ENCODE data around the gene WNT3A. TPM values are rescaled to one million over a fixed set of nuclear protein-coding genes. Genes with fewer than 3 reads are reported as not detected.
A peak's percentile ranks its signal among the peaks of the same experiment; 100 is the strongest.

WNT3A gene
- total and polyA plus RNA-seq, 5 donors from 2014 or later: not detected

- Histone ChIP-seq H3K27me3 (ENCODE audit: control insufficient read depth, insufficient read depth, low read length) (no peaks in the 10 kb centered on the region), H3K9me3 (ENCODE audit: control insufficient read depth in 2 of 2, low read length in 2 of 2) (no peaks in the 10 kb centered on the region), H3K27ac (ENCODE audit: insufficient read depth, low read length, poor library complexity, severe bottlenecking) (no peak overlapping the region), H3K4me3 (ENCODE audit: low read depth, low read length) (no peak overlapping the region), H3K4me1 (ENCODE audit: control insufficient read depth, insufficient read depth, low read length, poor library complexity, severe bottlenecking) (no peaks in the 10 kb centered on the region), H3K36me3 (ENCODE audit: control insufficient read depth, insufficient read depth, low read length) (no peaks in the 10 kb centered on the region)
- Mint-ChIP-seq H3K9me3 (peaks cover 0 to 3% (median 0%) of the 10 kb centered on the region in 7 donors), H3K27me3 (peaks cover 6% of the 10 kb centered on the region), H3K36me3 (no peaks in the 10 kb centered on the region), H3K4me3 (no peak overlapping the region), H3K27ac (no peak overlapping the region), H3K4me1 (no peaks in the 10 kb centered on the region)
- ATAC-seq (ENCODE audit: low read depth in 2 of 2) (no peak), DNase-seq (no peak)
These were observed 39.8 kb downstream of the WNT3A start for GRCh38 chr1:228046421-228047182.

- DNase-seq: no peak
- no peaks in the 10 kb centered on the region for H3K4me1 Mint-ChIP-seq
These were observed 40.3 kb downstream of the WNT3A start for GRCh38 chr1:228047183-228047466.

DNA sequence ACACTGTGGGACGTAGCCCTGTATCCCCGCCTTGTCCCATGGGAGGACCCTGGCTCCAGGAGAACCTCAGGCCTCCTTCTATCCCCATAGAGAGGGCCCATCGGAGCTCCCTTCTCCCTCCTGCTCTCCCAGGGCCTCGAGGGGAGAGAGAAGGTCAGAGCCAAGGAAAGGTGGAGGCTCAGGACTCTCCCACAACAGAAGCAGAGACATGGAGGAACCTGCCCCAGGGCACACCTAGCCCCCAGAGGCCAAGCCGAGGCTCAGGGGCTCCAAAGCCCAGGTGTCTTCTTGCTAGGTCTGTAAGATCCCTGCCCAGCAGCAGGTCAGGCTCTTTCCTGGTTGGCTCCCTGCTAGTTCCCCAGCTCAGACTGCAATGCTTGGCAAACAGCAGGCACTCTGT is 41.3 kb downstream of the WNT3A start:
- Histone ChIP-seq H3K4me3 (ENCODE audit: low read depth, low read length) (no peak overlapping the region), H3K4me1 (ENCODE audit: control insufficient read depth, insufficient read depth, low read length, poor library complexity, severe bottlenecking) (no peaks in the 10 kb centered on the region), H3K27ac (ENCODE audit: insufficient read depth, low read length, poor library complexity, severe bottlenecking) (no peak overlapping the region), H3K36me3 (ENCODE audit: control insufficient read depth, insufficient read depth, low read length) (no peaks in the 10 kb centered on the region), H3K27me3 (ENCODE audit: control insufficient read depth, insufficient read depth, low read length) (peaks cover 2% of the 10 kb centered on the region), H3K9me3 (ENCODE audit: control insufficient read depth in 2 of 2, low read length in 2 of 2) (no peaks in the 10 kb centered on the region)
- Mint-ChIP-seq H3K36me3 (no peaks in the 10 kb centered on the region), H3K27me3 (peaks cover 16% of the 10 kb centered on the region), H3K9me3 (peaks cover 0 to 3% (median 0%) of the 10 kb centered on the region in 7 donors), H3K27ac (no peak overlapping the region), H3K4me1 (no peaks in the 10 kb centered on the region), H3K4me3 (no peak overlapping the region)
- no peak for ATAC-seq (ENCODE audit: low read depth in 2 of 2)
- DNase-seq: no peak

More at GRCh38 chr1:228047183-228047466, 40.3 kb downstream of the WNT3A start:
- H3K27ac Mint-ChIP-seq: no peak overlapping the region
- no peaks in the 10 kb centered on the region for H3K36me3 Mint-ChIP-seq
- Histone ChIP-seq H3K9me3 (ENCODE audit: control insufficient read depth in 2 of 2, low read length in 2 of 2) (no peaks in the 10 kb centered on the region), H3K36me3 (ENCODE audit: control insufficient read depth, insufficient read depth, low read length) (no peaks in the 10 kb centered on the region), H3K4me1 (ENCODE audit: control insufficient read depth, insufficient read depth, low read length, poor library complexity, severe bottlenecking) (no peaks in the 10 kb centered on the region), H3K4me3 (ENCODE audit: low read depth, low read length) (no peak overlapping the region), H3K27ac (ENCODE audit: insufficient read depth, low read length, poor library complexity, severe bottlenecking) (no peak overlapping the region), H3K27me3 (ENCODE audit: control insufficient read depth, insufficient read depth, low read length) (no peaks in the 10 kb centered on the region)
- H3K27me3 Mint-ChIP-seq: peaks cover 8% of the 10 kb centered on the region
- no peak overlapping the region for H3K4me3 Mint-ChIP-seq
- no peak for ATAC-seq (ENCODE audit: low read depth in 2 of 2)
- peaks cover 0 to 3% (median 0%) of the 10 kb centered on the region in 7 donors for H3K9me3 Mint-ChIP-seq

DNA sequence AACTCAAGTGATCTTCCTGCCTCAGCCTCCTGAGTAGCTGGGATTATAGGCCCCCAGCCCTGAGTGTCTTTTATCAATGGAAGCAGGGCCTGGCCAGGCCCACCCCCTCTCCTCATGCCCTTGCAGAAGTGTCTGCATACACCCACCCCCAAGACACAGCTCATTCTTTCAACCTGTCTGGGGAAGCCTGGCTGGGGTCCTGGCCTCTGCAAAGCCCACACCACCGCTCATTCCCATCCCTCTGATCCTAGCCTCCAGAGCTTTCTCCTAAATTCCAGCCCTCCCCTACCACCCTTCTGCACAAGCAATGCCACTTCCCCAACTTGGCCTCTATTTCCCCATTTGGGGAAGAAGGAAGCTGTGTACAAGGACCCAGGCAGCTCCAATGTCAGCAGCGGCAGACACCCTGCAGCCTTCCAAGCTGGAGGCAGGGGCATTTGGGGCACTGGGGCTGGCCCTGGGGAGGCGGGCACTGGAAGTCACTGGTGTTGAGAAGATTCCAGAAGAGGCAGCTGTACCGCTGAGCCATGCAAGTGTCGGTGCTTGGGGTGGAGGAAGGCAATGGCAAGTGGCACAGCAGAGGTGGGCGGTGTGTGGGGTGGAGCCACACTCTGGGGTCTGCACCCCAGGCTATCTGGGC is 42.0 kb downstream of the WNT3A start:
- ATAC-seq (ENCODE audit: low read depth in 2 of 2): no peak
- Mint-ChIP-seq H3K36me3 (no peaks in the 10 kb centered on the region), H3K4me3 (no peak overlapping the region), H3K9me3 (peaks cover 0 to 5% (median 3%) of the 10 kb centered on the region in 7 donors), H3K27me3 (peaks cover 23% of the 10 kb centered on the region), H3K27ac (no peak overlapping the region), H3K4me1 (no peaks in the 10 kb centered on the region)
- no peaks in the 10 kb centered on the region for H3K9me3 ChIP-seq (ENCODE audit: control insufficient read depth in 2 of 2, low read length in 2 of 2)
- no peak for DNase-seq
- peaks cover 7% of the 10 kb centered on the region for H3K27me3 ChIP-seq (ENCODE audit: control insufficient read depth, insufficient read depth, low read length)
- H3K36me3 ChIP-seq (ENCODE audit: control insufficient read depth, insufficient read depth, low read length): no peaks in the 10 kb centered on the region
- no peaks in the 10 kb centered on the region for H3K4me1 ChIP-seq (ENCODE audit: control insufficient read depth, insufficient read depth, low read length, poor library complexity, severe bottlenecking)
- no peak overlapping the region for H3K27ac ChIP-seq (ENCODE audit: insufficient read depth, low read length, poor library complexity, severe bottlenecking)
- no peak overlapping the region for H3K4me3 ChIP-seq (ENCODE audit: low read depth, low read length)

GRCh38 chr1:228050571-228051231 is 43.9 kb downstream of the WNT3A start:
- Mint-ChIP-seq H3K9me3 (peaks cover 0 to 8% (median 3%) of the 10 kb centered on the region in 7 donors), H3K36me3 (no peaks in the 10 kb centered on the region), H3K27ac (no peak overlapping the region), H3K4me3 (no peak overlapping the region), H3K4me1 (no peaks in the 10 kb centered on the region), H3K27me3 (peaks cover 31% of the 10 kb centered on the region)
- Histone ChIP-seq H3K27ac (ENCODE audit: insufficient read depth, low read length, poor library complexity, severe bottlenecking) (no peak overlapping the region), H3K4me3 (ENCODE audit: low read depth, low read length) (no peak overlapping the region), H3K9me3 (ENCODE audit: control insufficient read depth in 2 of 2, low read length in 2 of 2) (peaks cover 0 to 2% of the 10 kb centered on the region in 2 experiments), H3K27me3 (ENCODE audit: control insufficient read depth, insufficient read depth, low read length) (peaks cover 11% of the 10 kb centered on the region), H3K4me1 (ENCODE audit: control insufficient read depth, insufficient read depth, low read length, poor library complexity, severe bottlenecking) (no peaks in the 10 kb centered on the region), H3K36me3 (ENCODE audit: control insufficient read depth, insufficient read depth, low read length) (no peaks in the 10 kb centered on the region)
- ATAC-seq (ENCODE audit: low read depth in 2 of 2): no peak
- DNase-seq: no peak

DNA sequence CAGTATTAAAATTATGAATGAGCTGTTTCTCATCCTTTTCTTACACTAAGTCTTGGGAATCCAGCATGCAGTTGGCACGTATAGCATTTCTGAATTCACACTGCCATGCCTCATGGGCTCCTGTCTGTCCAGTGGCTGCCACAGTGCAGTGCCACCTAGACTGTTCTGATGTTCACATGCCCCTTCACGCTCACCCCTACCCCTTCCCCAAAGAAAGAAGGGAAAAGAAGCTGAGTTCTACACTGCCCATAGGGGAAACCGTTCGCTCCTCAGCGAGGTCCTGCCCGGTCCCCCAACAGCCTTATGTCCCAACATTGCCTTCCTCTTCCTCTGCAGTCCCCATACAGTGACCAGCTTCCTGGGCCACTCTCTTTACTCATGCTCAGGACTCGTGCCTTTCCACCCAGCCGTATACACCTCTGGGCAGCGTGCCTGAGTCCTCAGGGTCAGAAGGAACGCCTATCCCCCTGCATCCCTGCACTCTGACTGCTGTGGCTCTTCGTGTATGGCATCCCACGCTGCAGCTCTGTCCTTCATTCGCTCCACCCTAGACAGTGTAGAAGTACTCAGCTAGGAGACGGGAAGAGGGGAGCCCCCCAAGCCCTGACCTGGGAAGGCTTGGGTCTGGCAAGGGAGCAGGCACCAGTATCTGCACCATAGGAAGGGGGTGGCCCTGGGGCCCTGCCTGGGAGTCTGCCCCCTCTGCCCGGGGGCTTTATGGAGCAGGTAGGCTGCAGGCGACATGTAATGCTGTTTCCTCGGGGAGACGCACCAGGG is 51.6 kb downstream of the WNT3A start:
- Mint-ChIP-seq H3K27ac (peak overlapping the region in 1 of 3 donors; percentile 11), H3K4me1 (peaks cover 0 to 14% (median 5%) of the 10 kb centered on the region in 4 donors), H3K27me3 (peaks cover 63% of the 10 kb centered on the region), H3K36me3 (no peaks in the 10 kb centered on the region), H3K9me3 (peaks cover 0 to 7% (median 0%) of the 10 kb centered on the region in 7 donors), H3K4me3 (peak overlapping the region in 2 of 4 donors; percentile 59 to 71)
- Histone ChIP-seq H3K36me3 (ENCODE audit: control insufficient read depth, insufficient read depth, low read length) (no peaks in the 10 kb centered on the region), H3K4me3 (ENCODE audit: low read depth, low read length) (no peak overlapping the region), H3K27ac (ENCODE audit: insufficient read depth, low read length, poor library complexity, severe bottlenecking) (no peak overlapping the region), H3K27me3 (ENCODE audit: control insufficient read depth, insufficient read depth, low read length) (peaks cover 10% of the 10 kb centered on the region), H3K9me3 (ENCODE audit: control insufficient read depth in 2 of 2, low read length in 2 of 2) (peaks cover 0 to 2% of the 10 kb centered on the region in 2 experiments), H3K4me1 (ENCODE audit: control insufficient read depth, insufficient read depth, low read length, poor library complexity, severe bottlenecking) (peaks cover 27% of the 10 kb centered on the region)
- ATAC-seq (ENCODE audit: low read depth in 2 of 2): no peak
- no peak for DNase-seq

DNA sequence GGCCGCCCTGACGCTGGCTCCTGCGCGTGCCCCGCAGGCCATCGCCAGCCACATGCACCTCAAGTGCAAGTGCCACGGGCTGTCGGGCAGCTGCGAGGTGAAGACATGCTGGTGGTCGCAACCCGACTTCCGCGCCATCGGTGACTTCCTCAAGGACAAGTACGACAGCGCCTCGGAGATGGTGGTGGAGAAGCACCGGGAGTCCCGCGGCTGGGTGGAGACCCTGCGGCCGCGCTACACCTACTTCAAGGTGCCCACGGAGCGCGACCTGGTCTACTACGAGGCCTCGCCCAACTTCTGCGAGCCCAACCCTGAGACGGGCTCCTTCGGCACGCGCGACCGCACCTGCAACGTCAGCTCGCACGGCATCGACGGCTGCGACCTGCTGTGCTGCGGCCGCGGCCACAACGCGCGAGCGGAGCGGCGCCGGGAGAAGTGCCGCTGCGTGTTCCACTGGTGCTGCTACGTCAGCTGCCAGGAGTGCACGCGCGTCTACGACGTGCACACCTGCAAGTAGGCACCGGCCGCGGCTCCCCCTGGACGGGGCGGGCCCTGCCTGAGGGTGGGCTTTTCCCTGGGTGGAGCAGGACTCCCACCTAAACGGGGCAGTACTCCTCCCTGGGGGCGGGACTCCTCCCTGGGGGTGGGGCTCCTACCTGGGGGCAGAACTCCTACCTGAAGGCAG is 52.3 kb downstream of the WNT3A start:
- H3K27me3 ChIP-seq (ENCODE audit: control insufficient read depth, insufficient read depth, low read length): peaks cover 5% of the 10 kb centered on the region
- no peak overlapping the region for H3K4me3 ChIP-seq (ENCODE audit: low read depth, low read length)
- H3K4me1 ChIP-seq (ENCODE audit: control insufficient read depth, insufficient read depth, low read length, poor library complexity, severe bottlenecking): peaks cover 27% of the 10 kb centered on the region
- H3K9me3 Mint-ChIP-seq: peaks cover 0 to 3% (median 0%) of the 10 kb centered on the region in 7 donors
- no peak overlapping the region for H3K27ac ChIP-seq (ENCODE audit: insufficient read depth, low read length, poor library complexity, severe bottlenecking)
- H3K4me3 Mint-ChIP-seq: peak overlapping the region in 2 of 4 donors; percentile 59 to 71
- peaks cover 56% of the 10 kb centered on the region for H3K27me3 Mint-ChIP-seq
- H3K36me3 ChIP-seq (ENCODE audit: control insufficient read depth, insufficient read depth, low read length): no peaks in the 10 kb centered on the region
- peak overlapping the region in 1 of 3 donors; percentile 11 for H3K27ac Mint-ChIP-seq
- ATAC-seq (ENCODE audit: low read depth in 2 of 2): peak; percentile 34 to 52
- H3K4me1 Mint-ChIP-seq: peaks cover 0 to 14% (median 5%) of the 10 kb centered on the region in 4 donors
- peaks cover 0 to under 1% of the 10 kb centered on the region in 2 experiments for H3K9me3 ChIP-seq (ENCODE audit: control insufficient read depth in 2 of 2, low read length in 2 of 2)
- H3K36me3 Mint-ChIP-seq: no peaks in the 10 kb centered on the region
- peak; percentile 56 to 65 (median 62) for DNase-seq

Data from CD4-positive, CD25-positive, alpha-beta regulatory T cell (primary cell).